ENCODE measurements around the gene DSC2.
"Not testable (repeated sequence)": the region's sequence is repeated elsewhere in the genome, so short reads cannot be mapped to it uniquely, and the experiment has no call there.

The DSC2 gene

DNA sequence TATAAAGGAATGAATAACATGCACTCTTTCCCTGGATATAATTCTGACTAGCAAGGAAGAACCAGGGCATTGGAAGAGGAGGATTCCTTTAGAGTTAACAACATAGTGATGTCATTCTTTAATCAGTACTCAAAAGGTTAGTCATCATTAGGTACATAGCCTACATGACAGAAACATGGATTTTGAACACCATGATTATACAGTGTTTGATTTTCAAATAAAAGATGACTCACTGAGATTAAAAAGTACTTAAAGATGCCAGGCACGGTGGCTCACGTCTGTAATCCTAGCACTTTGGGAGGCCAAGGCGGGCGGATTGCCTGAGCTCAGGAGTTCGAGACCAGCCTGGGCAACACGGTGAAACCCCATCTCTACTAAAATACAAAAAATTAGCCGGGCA is 90.8 kb downstream of the DSC2 start:
- H3K9ac ChIP-seq (ENCODE audit: low read depth, low read length); H3K27me3 ChIP-seq (ENCODE audit: insufficient read depth, low read length); H3K9me3 ChIP-seq (ENCODE audit: insufficient read depth, low read depth, low read length); H3K27ac ChIP-seq (ENCODE audit: low read depth, low read length); H3K36me3 ChIP-seq (ENCODE audit: insufficient read depth, low read length); H3K4me1 ChIP-seq (ENCODE audit: insufficient read depth, low read length); H3K4me3 ChIP-seq (ENCODE audit: low read length): not testable (repeated sequence)
- WGBS = 97% methylated on average over 7 of the region's 7 CpGs

DNA sequence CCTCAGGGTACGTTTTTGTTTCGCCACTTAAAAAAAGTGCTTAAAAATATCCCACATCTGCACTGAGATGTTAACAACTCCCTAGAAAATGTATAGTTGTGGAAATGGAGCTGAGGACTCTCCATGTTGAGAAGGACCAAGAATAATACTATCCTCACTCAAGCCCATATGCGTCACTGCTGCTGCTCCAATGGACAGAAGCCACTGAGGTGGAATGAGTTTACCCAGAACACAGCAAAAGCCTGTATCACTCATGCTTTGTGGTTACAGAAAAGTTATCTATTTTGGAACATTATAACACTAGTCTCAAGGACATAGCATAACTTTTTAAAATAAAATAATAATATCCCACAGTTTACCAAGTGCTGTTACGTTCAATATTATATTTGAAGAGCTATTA is 91.6 kb downstream of the DSC2 start:
- H3K27me3 ChIP-seq (ENCODE audit: insufficient read depth, low read length) = no peaks in the 10 kb centered on the region
- no peaks in the 10 kb centered on the region for H3K36me3 ChIP-seq (ENCODE audit: insufficient read depth, low read length)
- no peak overlapping the region for H3K27ac ChIP-seq (ENCODE audit: low read depth, low read length)
- no peak overlapping the region for H3K4me3 ChIP-seq (ENCODE audit: low read length)
- WGBS = 100% methylated on average over 2 of the region's 4 CpGs
- no peaks in the 10 kb centered on the region for H3K4me1 ChIP-seq (ENCODE audit: insufficient read depth, low read length)
- no peaks in the 10 kb centered on the region for H3K9me3 ChIP-seq (ENCODE audit: insufficient read depth, low read depth, low read length)
- H3K9ac ChIP-seq (ENCODE audit: low read depth, low read length) = no peak overlapping the region
